Measurements from ENCODE around the gene AKR1B1. TPM values are rescaled to one million over a fixed set of nuclear protein-coding genes. Genes with fewer than 3 reads are reported as not detected.

The AKR1B1 gene
- total RNA-seq, 1 experiment from 2014 or later: 1.6 TPM

- Histone ChIP-seq H3K4me3 (ENCODE audit: low read length) (no peak overlapping the region), H4K20me1 (ENCODE audit: low read length) (no peaks in the 10 kb centered on the region), H3K9me2 (replicated peaks; ENCODE audit: low read length) (no peaks in the 10 kb centered on the region), H3K9ac (ENCODE audit: low read length) (no peak overlapping the region), H3K4me1 (ENCODE audit: insufficient read depth, low read length) (no peaks in the 10 kb centered on the region), H3K36me3 (ENCODE audit: low read depth, low read length) (no peaks in the 10 kb centered on the region), H3K27ac (ENCODE audit: low read length) (no peak overlapping the region), H3K4me2 (ENCODE audit: low read length) (no peak overlapping the region), H3F3A (ENCODE audit: low read length, unreplicated experiment) (no peaks in the 10 kb centered on the region), H2AFZ (ENCODE audit: low read length) (no peak overlapping the region), H3K79me2 (ENCODE audit: low read length) (no peaks in the 10 kb centered on the region), H3K9me3 (ENCODE audit: low read length) (no peaks in the 10 kb centered on the region), H3K27me3 (ENCODE audit: low read length) (no peaks in the 10 kb centered on the region)
- no peak for DNase-seq
- CTCF ChIA-PET: no interaction called here
- no peak for TF ChIP-seq EZH2phosphoT487 (IDR thresholded peaks at IDR 0.05; ENCODE audit: borderline replicate concordance, low read length)
- no peak for TF ChIP-seq CTCF (conservative IDR thresholded peaks at IDR 0.05; ENCODE audit: low read depth, low read length)
- no peak for TF ChIP-seq EZH2 (IDR thresholded peaks at IDR 0.05; ENCODE audit: low read length, unreplicated experiment)
- ATAC-seq: no peak
- intact Hi-C loops (cut with micrococcal nuclease): no loop called here
- no TSS peak for BruUV-seq (replicated peaks)
- POLR2A ChIA-PET (ENCODE audit: unreplicated experiment): no interaction called here
Observed at GRCh38 chr7:134395604-134396003, 63.3 kb downstream of the AKR1B1 start.

- no peaks in the 10 kb centered on the region for H3K79me2 ChIP-seq (ENCODE audit: low read length)
- CTCF ChIA-PET: no interaction called here
- no peak for TF ChIP-seq EZH2phosphoT487 (IDR thresholded peaks at IDR 0.05; ENCODE audit: borderline replicate concordance, low read length)
- no peak for TF ChIP-seq EZH2 (IDR thresholded peaks at IDR 0.05; ENCODE audit: low read length, unreplicated experiment)
- no peak for TF ChIP-seq CTCF (conservative IDR thresholded peaks at IDR 0.05; ENCODE audit: low read depth, low read length)
- intact Hi-C loops (cut with micrococcal nuclease): no loop called here
- no peaks in the 10 kb centered on the region for H3K9me2 ChIP-seq (replicated peaks; ENCODE audit: low read length)
- no peaks in the 10 kb centered on the region for H3K9me3 ChIP-seq (ENCODE audit: low read length)
- no peaks in the 10 kb centered on the region for H3K27me3 ChIP-seq (ENCODE audit: low read length)
- POLR2A ChIA-PET (ENCODE audit: unreplicated experiment): no interaction called here
- no peaks in the 10 kb centered on the region for H3K36me3 ChIP-seq (ENCODE audit: low read depth, low read length)
- H3K9ac ChIP-seq (ENCODE audit: low read length): no peak overlapping the region
- DNase-seq (no peak), ATAC-seq (no peak)
- no peaks in the 10 kb centered on the region for H4K20me1 ChIP-seq (ENCODE audit: low read length)
- no peak overlapping the region for H3K4me3 ChIP-seq (ENCODE audit: low read length)
- no peak overlapping the region for H3K4me2 ChIP-seq (ENCODE audit: low read length)
- no peaks in the 10 kb centered on the region for H3F3A ChIP-seq (ENCODE audit: low read length, unreplicated experiment)
- H3K4me1 ChIP-seq (ENCODE audit: insufficient read depth, low read length): no peaks in the 10 kb centered on the region
- BruUV-seq (replicated peaks): no TSS peak
- no peak overlapping the region for H2AFZ ChIP-seq (ENCODE audit: low read length)
- no peak overlapping the region for H3K27ac ChIP-seq (ENCODE audit: low read length)
Observed at GRCh38 chr7:134394056-134394455, 64.8 kb downstream of the AKR1B1 start.

Other genes starting within 250 kb of the AKR1B1 start
- 34.2 and 45.0 TPM in 2 replicates for gene SLC35B4, start 142.2 kb downstream of the AKR1B1 start, total RNA-seq (2014; rRNA removed)
- 8.3 and 8.8 TPM in 2 replicates for gene AKR1B10, start 68.5 kb upstream of the AKR1B1 start, total RNA-seq (2014; rRNA removed)
- gene AKR1B15, start 90.0 kb upstream of the AKR1B1 start, total RNA-seq (2014; rRNA removed): 0.29 and 0.40 TPM in 2 replicates
- 9.6 and 14.6 TPM in 2 replicates for gene BPGM, start 187.8 kb upstream of the AKR1B1 start, total RNA-seq (2014; rRNA removed)